Stimulated activated CD4-positive, alpha-beta T cell treated with anti-CD3 and anti-CD28 coated beads, Interleukin-4, amount 100 ng/mL, for 4 hours (primary cell): Measurements from ENCODE around the gene HM13.
"Not testable (repeated sequence)": the region's sequence is repeated elsewhere in the genome, so short reads cannot be mapped to it uniquely, and the experiment has no call there.

Experiments used
- DNase-seq, 2 experiments: peaks; one replicate each; pipeline ENCODE4 v3.0.0-alpha.2; 2020

The HM13 gene

GRCh38 chr20:31612271-31612640 is 98.0 kb downstream of the HM13 start:
- DNase-seq = not testable (repeated sequence)

GRCh38 chr20:31615416-31615815 is 101.2 kb downstream of the HM13 start:
- DNase-seq = no peak

GRCh38 chr20:31617432-31618104 is 103.3 kb downstream of the HM13 start:
- DNase-seq = no peak
